ENCODE results near the gene AGAP6. TPM values are rescaled to one million over a fixed set of nuclear protein-coding genes. Genes with fewer than 3 reads are reported as not detected.
A peak's percentile ranks its signal among the peaks of the same experiment; 100 is the strongest.
"Not testable (repeated sequence)": the region's sequence is repeated elsewhere in the genome, so short reads cannot be mapped to it uniquely, and the experiment has no call there.

AGAP6 gene
- polyA plus RNA-seq (2012; ENCODE audit: missing spikeins), result 10.3 TPM

DNA sequence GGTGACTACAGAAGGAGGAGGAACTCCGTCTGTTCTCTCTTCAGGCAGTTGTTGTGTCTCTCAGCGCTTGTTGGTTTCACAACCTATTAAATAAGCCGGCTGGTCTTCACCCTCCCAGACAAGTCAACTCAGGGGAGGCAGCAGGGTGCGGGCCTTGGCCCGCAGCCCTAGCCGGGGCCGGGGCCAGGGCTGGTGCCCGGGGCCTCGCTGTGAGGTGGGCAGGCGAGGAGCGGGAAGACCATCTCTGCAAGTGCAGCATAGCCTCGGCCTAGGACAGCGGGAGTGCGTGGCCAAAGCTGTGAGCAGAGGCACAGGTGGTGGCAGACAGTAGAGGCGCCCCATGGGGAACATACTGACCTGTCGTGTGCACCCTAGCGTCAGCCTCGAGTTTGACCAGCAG, at the start of gene AGAP6:
Gene AGAP6 (plus strand): TSS at position 31 of the 400 bp plus-strand sequence. CDS start 310 bp downstream, at position 341.
- not testable (repeated sequence) for FAIRE-seq; DNase-seq (ENCODE audit: insufficient read length)

DNA sequence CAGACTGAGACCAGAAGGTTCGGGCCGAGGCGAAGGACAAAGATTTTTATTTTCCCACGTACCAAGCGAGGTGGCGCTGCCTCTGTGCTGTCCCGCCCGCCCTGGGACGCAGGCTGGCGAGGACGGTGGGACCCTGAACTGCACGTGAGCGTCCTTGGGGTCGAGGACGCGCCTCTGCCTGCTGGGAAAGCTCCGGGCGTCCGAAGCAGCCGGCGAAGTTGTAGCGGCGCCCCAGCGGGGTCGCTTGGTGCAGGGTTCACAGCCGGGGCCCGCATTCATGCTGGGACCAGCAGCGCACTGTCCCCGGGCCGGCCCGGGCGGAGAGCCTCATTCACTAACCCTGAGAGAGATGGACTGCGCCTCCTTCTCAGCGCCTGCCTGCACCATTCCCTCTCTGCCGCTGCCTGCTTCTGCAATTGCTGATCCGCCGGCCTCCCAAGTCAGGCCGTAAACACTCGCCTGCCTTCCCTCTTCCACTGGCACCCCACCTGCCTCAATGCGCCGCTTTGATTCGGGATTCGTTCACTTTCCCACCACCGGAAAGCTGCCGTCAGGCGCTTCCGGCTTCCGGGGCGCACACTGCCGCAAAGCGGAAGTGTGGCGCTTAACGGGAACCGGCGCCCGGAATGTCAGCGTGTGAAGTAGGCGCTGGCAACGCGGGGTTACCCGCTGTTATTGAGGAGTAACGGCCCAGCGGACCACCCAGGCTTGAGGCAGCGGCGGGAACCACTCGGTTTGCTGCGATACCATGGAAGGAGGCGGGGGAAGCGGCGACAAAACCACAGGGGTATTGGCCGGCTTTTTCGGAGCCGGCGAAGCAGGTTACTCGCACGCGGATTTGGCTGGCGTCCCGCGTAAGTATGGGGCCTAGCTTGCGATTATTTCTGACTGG, 46.5 kb upstream of the AGAP6 start, which contains the start of the genes PARG and TIMM23B:
Gene PARG (minus strand): TSS at position 581 of the 892 bp plus-strand sequence. CDS start 302 bp downstream, at position 279.
Gene TIMM23B (plus strand): TSS at position 607 of the 892 bp plus-strand sequence. CDS start 142 bp downstream, at position 749.
- FAIRE-seq, result peak; percentile 96
- TF ChIP-seq POLR2AphosphoS5 (IDR thresholded peaks at IDR 0.05; ENCODE audit: low read depth, low read length) (peak; percentile 67), POLR2A (IDR thresholded peaks at IDR 0.05; ENCODE audit: low read depth, low read length) (peak; percentile 81; the same call in 1 of the 2 replicates), TAF1 (IDR thresholded peaks at IDR 0.05; ENCODE audit: borderline replicate concordance, low read depth, low read length) (peak; percentile 49; the same call in 1 of the 2 replicates)
- DNase-seq (ENCODE audit: insufficient read length), result peak; percentile 19

- not testable (repeated sequence) for DNase-seq (ENCODE audit: insufficient read length); FAIRE-seq
Observed at GRCh38 chr10:49942339-49942705, 45.9 kb upstream of the AGAP6 start.

DNA sequence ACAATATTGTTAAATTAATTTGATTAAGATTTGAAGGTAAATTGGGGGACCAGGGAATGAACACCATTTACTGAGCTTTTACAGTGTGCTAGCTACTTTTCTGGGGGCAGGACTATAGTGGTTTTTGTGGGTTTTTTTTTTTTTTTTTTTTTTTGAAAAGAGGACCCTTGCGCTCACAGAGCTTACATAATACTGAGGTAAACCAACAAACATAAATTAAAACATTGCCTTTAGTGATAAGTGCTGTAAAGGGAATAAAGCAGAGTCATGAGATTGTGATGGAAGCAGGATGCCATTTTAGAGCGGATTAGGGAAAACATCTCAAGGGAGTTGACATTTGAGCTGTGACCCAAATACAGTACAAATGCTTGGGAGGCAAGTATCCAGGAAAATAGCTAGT, 44.6 kb upstream of the AGAP6 start:
- not testable (repeated sequence) for DNase-seq (ENCODE audit: insufficient read length); FAIRE-seq

- DNase-seq (ENCODE audit: insufficient read length); FAIRE-seq: not testable (repeated sequence)
Observed at GRCh38 chr10:49948142-49948541, 40.1 kb upstream of the AGAP6 start.

DNA sequence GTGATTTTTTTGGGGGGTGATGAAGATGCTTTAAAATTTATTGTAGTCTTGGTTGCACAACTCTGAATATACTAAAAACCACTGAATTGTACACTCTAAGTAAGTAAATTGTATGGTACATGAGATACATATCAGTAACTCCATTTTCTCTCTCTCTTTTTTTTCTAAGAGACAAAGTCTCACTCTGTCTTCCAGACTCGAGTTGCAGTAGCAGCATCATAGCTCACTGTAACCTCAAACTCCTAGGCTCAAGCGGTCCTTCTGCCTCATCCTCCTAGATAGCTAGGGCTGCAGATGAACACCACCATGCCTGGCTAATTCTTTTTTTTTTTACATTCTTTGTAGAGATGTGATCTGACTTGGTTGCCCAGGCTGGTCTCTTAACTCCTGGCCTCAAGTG, 39.5 kb upstream of the AGAP6 start:
- FAIRE-seq; DNase-seq (ENCODE audit: insufficient read length): not testable (repeated sequence)

DNA sequence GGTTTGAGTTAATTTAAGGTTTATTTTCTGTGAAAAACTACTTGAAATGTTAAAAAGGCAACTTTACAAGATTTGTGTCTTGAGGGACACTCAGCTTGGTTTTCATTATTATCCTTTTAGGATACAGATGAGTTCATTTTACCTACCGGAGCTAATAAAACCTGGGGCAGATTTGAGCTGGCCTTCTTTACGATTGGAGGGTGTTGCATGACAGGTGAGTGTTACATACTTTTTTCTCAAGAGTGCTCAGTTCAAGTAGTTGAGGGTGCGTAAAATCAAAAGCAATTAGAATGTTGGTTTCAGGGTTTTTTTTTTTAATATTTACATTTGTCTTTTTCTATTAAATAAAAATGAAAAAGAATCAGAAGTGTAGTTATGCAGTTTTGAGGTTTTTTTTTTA, 36.2 kb upstream of the AGAP6 start:
- not testable (repeated sequence) for DNase-seq (ENCODE audit: insufficient read length); FAIRE-seq

DNA sequence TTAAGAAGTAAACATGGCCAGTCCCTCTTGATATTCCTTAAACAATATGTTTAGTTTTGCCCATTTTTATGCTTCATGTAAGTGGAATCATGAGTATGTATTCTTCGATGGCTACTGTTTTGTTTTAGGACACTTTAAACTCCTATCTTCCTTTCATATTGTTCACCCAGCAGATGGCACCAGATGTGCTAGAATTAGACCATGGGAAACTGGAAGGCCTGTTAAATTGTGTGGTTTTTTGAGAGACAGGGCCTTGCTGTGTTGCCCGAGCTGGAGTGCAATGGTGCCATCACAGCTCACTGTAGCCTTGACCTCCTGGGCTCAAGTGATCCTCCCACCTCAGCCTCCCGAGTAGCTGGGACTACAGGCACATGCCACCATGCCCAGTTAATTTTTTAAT, 35.1 kb upstream of the AGAP6 start:
- not testable (repeated sequence) for DNase-seq (ENCODE audit: insufficient read length)
- FAIRE-seq, result peak; percentile 82

DNA sequence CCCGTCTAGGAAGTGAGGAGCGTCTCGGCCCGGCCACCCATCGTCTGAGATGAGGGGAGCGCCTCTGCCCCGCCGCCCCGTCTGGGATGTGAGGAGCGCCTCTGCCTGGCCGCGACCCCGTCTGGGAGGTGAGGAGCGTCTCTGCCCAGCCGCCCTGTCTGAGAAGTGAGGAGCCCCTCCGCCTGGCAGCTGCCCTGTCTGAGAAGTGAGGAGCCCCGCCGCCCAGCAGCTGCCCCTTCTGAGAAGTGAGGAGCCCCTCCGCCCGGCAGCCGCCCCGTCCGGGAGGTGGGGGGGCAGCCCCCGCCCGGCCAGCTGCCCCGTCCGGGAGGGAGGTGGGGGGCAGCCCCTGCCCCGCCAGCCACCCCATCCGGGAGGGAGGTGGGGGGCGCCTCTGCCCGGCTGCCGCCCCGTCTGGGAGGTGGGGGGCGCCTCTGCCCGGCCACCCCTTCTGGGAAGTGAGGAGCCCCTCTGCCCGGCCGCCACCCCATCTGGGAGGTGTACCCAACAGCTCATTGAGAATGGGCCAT, 17.8 kb upstream of the AGAP6 start:
- not testable (repeated sequence) for FAIRE-seq; DNase-seq (ENCODE audit: insufficient read length)

DNA sequence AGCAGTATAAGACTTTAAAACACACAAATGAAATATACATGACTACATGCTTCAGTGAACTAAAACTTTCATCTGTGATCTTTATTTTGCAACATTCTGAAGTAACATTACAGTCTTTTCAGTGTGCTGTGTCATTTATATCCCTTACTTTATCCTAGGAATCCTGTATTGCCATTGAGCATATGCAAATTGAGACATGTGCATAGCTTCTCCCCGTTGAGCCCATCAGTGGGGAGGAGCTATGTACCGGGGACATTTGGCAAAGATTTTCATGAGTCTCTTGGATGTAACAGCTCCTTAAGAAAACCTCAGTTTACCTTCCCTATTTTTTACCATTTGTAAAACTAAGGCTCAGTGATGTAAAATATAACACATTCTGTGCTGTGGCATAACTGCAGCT, 16.7 kb upstream of the AGAP6 start:
- FAIRE-seq; DNase-seq (ENCODE audit: insufficient read length): not testable (repeated sequence)

- not testable (repeated sequence) for FAIRE-seq; DNase-seq (ENCODE audit: insufficient read length)
Observed at GRCh38 chr10:49972094-49972493, 16.1 kb upstream of the AGAP6 start.

DNA sequence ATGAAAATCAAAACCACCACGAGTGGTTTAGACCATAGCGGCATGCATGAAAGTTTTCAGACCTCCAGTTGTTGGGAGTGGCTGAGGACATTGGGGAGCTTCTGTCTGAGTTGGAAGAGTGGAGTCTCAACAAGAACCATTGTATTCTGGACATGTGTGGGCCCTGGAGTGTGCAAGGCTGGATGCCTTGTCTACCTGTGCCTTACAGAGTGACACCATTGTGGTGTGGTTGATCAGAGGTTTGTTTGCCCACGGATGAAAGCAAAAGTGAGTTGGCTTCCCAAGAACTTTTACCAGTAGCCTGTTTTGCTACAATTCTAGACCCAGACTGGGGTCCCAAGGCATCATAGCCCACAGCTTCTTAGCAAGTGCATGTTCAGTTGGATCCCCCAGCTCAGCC, 10.4 kb upstream of the AGAP6 start:
- FAIRE-seq; DNase-seq (ENCODE audit: insufficient read length): not testable (repeated sequence)

DNA sequence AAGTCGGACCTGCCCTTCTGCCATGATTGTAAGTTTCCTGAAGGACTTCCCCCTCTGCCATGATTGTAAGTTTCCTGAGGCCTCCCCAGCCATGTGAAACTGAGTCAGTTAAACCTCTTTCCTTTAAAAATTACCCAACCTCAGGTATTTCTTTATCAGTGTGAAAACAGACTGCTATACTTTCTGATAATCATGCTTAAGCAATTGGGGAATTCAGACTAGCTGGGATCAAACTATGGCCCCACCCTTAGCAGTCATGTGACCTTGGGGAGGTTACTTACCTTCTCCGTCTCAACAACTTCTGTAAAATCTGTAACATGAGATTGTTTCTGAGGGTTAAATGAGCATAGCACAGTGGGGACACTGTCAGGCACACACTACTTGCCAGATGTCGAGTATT, 999 bp upstream of the AGAP6 start:
- DNase-seq (ENCODE audit: insufficient read length); FAIRE-seq: not testable (repeated sequence)

DNA sequence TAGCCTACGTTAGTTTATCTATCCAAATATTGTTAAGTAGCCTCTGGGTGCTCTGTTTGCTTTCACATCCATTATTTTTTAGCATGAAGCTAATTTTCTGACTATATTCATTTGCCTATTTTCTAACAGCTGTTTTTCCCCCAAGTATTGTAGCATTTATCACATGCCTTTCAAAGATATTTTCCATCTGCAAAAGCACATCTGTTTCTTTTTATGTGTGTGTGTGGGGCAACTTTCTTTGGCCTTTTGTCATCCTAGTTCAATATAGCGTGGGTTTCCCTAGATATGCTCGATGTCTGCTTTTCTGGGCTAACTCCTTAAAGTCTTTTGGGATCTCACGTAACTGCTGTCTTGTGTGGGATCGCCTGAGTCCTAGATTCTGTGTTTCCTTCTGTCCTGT, 7.1 kb downstream of the AGAP6 start:
- DNase-seq (ENCODE audit: insufficient read length); FAIRE-seq: not testable (repeated sequence)

- not testable (repeated sequence) for DNase-seq (ENCODE audit: insufficient read length); FAIRE-seq
Observed at GRCh38 chr10:50014024-50014423, 25.8 kb downstream of the AGAP6 start.

DNA sequence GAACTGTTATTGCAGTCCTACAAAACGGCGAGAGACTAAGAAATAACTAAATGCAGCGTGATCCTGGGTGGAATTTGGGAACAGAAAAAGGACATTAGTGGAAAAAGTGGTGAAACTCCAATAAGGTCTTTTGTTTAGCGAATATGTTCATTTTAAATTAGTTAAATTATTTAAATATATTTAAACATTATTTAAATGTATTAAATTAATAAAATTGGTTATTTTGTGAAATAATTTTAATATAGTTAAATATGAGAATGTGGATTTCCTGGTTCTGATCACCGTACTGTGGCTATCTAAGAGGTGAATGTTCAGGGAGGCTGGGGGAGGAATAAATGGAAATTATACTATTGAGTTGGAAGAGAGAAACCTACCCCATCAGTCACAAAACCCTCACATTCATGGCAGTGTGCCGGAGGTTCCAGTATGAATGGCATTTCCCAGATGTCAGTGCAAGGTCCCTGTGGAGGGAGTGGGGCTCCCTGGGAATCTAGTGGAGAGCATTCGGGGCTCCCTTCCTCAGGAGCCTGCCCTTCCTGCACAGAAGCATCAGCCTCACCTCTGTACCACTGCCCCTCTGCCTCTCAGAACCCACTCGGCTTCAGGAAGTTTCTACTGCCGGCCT, 27.5 kb downstream of the AGAP6 start:
- DNase-seq (ENCODE audit: insufficient read length); FAIRE-seq: not testable (repeated sequence)

DNA sequence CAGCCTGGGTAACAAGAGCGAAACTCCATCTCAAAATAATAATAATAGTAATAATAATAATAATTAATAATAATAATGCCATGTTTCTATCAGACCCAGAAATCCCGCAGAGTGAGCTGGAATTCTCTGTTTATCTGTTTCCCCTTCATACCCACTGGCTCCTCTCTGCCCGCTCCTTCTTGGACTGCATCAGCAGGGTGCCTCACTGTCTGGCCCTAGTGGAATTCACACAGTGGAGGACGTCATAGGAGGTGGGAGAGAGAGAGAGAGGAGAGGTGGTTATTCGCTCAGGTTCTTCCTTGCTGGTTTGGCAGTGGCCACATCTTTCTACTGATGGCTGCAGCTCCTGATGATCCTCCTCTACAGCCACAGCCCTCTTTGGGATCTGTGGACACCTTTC, 28.7 kb downstream of the AGAP6 start:
- not testable (repeated sequence) for FAIRE-seq

GRCh38 chr10:50017646-50018045, 29.4 kb downstream of the AGAP6 start:
- not testable (repeated sequence) for FAIRE-seq; DNase-seq (ENCODE audit: insufficient read length)

More for the DNA sequence above, 28.7 kb downstream of the AGAP6 start:
- not testable (repeated sequence) for DNase-seq (ENCODE audit: insufficient read length)

DNA sequence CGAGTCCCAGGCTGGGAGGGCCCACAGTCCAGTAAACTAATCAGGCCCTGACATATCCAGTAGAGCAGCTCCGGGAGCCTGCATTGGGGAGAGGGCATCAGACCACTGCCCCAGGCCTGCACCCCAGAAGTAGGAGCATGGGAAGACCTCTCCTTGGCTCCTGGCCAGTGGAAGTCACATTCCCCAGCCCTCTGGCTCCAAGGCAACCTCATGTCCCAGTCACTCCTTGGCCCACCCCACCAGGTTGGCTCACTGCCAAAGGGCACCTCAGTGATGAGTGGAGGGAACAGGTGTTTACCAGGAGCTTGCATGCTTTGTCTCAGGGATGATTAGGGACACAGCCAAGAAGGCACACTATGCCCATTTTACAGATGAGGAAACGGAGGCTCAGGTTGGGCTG, 31.1 kb downstream of the AGAP6 start:
- not testable (repeated sequence) for DNase-seq (ENCODE audit: insufficient read length); FAIRE-seq

All from GM12892 (cell line).